KMS-11 (cell line): Measurements from ENCODE around the gene BUD13.

Experiments used
- H2AFZ ChIP-seq: fragments of 200-600 bp; sonication (generic); 2 replicates; pipeline ENCODE4 v1.6.1; 2016; ENCODE audit warnings: antibody characterized with exemption, mixed run types, low read depth
- H3K27ac ChIP-seq: fragments of 200-600 bp; sonication (generic); 2 replicates; pipeline ENCODE4 v1.6.1; 2016; ENCODE audit warnings: mild to moderate bottlenecking, mixed run types
- H3K27me3 ChIP-seq: fragments of 200-600 bp; sonication (generic); 2 replicates; pipeline ENCODE4 v1.6.1; 2017; ENCODE audit warnings: mild to moderate bottlenecking, low read depth, mixed run types, moderate library complexity; ENCODE audit not compliant: insufficient read depth
- H3K36me3 ChIP-seq: fragments of 200-600 bp; sonication (generic); 2 replicates; pipeline ENCODE4 v1.6.1; 2017; ENCODE audit warnings: mild to moderate bottlenecking, mixed run types; ENCODE audit not compliant: insufficient read depth
- H3K4me1 ChIP-seq: fragments of 200-600 bp; sonication (generic); 2 replicates; pipeline ENCODE4 v1.6.1; 2016; ENCODE audit warnings: mild to moderate bottlenecking, low read depth, mixed run types; ENCODE audit not compliant: poor library complexity, severe bottlenecking
- H3K4me2 ChIP-seq: fragments of 200-600 bp; sonication (generic); 2 replicates; pipeline ENCODE4 v1.7.0; 2016; ENCODE audit warnings: mild to moderate bottlenecking, mixed run types
- H3K4me3 ChIP-seq: fragments of 200-600 bp; sonication (generic); IDR thresholded peaks from 2 replicates; pipeline ENCODE4 v1.6.1; 2017; ENCODE audit warnings: low read depth, low read length, mixed read lengths; ENCODE audit not compliant: insufficient read depth
- H3K79me2 ChIP-seq: fragments of 200-600 bp; sonication (generic); 2 replicates; pipeline ENCODE4 v1.6.1; 2016; ENCODE audit warnings: low read depth, mixed run types; ENCODE audit not compliant: insufficient read depth
- H3K9ac ChIP-seq: fragments of 200-600 bp; sonication (generic); 2 replicates; pipeline ENCODE4 v1.6.1; 2016; ENCODE audit warnings: mild to moderate bottlenecking, mixed run types
- H4K20me1 ChIP-seq: fragments of 200-600 bp; sonication (generic); 2 replicates; pipeline ENCODE4 v1.6.1; 2016; ENCODE audit warnings: mild to moderate bottlenecking, mixed run types; ENCODE audit not compliant: insufficient read depth
- CTCF ChIP-seq: fragments of 200-600 bp; sonication (generic); conservative IDR thresholded peaks from 2 replicates; pipeline ENCODE4 v1.6.1; 2017; ENCODE audit warnings: low read depth, mild to moderate bottlenecking, antibody characterized with exemption, low read length, moderate library complexity, mixed read lengths

The BUD13 gene

GRCh38 chr11:116724813-116725212, 48.0 kb downstream of the BUD13 start:
- TF ChIP-seq CTCF, result no peak
- no peak overlapping the region for H3K4me2 ChIP-seq
- H4K20me1 ChIP-seq, result no peaks in the 10 kb centered on the region
- no peaks in the 10 kb centered on the region for H3K79me2 ChIP-seq
- H2AFZ ChIP-seq, result no peak overlapping the region
- no peaks in the 10 kb centered on the region for H3K4me1 ChIP-seq
- H3K27ac ChIP-seq, result no peak overlapping the region
- H3K9ac ChIP-seq, result no peak overlapping the region
- H3K36me3 ChIP-seq, result no peaks in the 10 kb centered on the region
- no peak overlapping the region for H3K4me3 ChIP-seq
- H3K27me3 ChIP-seq, result no peaks in the 10 kb centered on the region

GRCh38 chr11:116723511-116723910, 49.3 kb downstream of the BUD13 start:
- Histone ChIP-seq H3K4me2 (no peak overlapping the region), H3K27me3 (no peaks in the 10 kb centered on the region), H3K79me2 (no peaks in the 10 kb centered on the region), H2AFZ (no peak overlapping the region), H4K20me1 (no peaks in the 10 kb centered on the region), H3K27ac (no peak overlapping the region), H3K9ac (no peak overlapping the region), H3K4me3 (no peak overlapping the region), H3K36me3 (no peaks in the 10 kb centered on the region), H3K4me1 (no peaks in the 10 kb centered on the region)
- no peak for TF ChIP-seq CTCF

GRCh38 chr11:116721988-116722387, 50.8 kb downstream of the BUD13 start:
- Histone ChIP-seq H3K4me2 (no peak overlapping the region), H3K27me3 (no peaks in the 10 kb centered on the region), H3K27ac (no peak overlapping the region), H3K4me3 (no peak overlapping the region), H3K79me2 (no peaks in the 10 kb centered on the region), H2AFZ (no peak overlapping the region), H3K36me3 (no peaks in the 10 kb centered on the region), H3K9ac (no peak overlapping the region), H3K4me1 (no peaks in the 10 kb centered on the region), H4K20me1 (no peaks in the 10 kb centered on the region)
- no peak for TF ChIP-seq CTCF

- no peaks in the 10 kb centered on the region for H4K20me1 ChIP-seq
- H3K79me2 ChIP-seq, result no peaks in the 10 kb centered on the region
- no peaks in the 10 kb centered on the region for H3K27me3 ChIP-seq
- no peak overlapping the region for H3K4me2 ChIP-seq
- no peak overlapping the region for H2AFZ ChIP-seq
- no peak overlapping the region for H3K4me3 ChIP-seq
- no peak overlapping the region for H3K27ac ChIP-seq
- no peak for TF ChIP-seq CTCF
- H3K9ac ChIP-seq, result no peak overlapping the region
- no peaks in the 10 kb centered on the region for H3K36me3 ChIP-seq
- H3K4me1 ChIP-seq, result no peaks in the 10 kb centered on the region
These were observed 51.9 kb downstream of the BUD13 start for GRCh38 chr11:116720895-116721294.
